GM18909 (cell line): ENCODE measurements around the gene IRAK3.

Source experiments
- ATAC-seq: cut with Tn5 transposase; IDR thresholded peaks from one replicate; pipeline ENCODE4 v1.9.1; 2021; ENCODE audit warnings: mild to moderate bottlenecking; ENCODE audit not compliant: unreplicated experiment, poor library complexity

Gene IRAK3

DNA sequence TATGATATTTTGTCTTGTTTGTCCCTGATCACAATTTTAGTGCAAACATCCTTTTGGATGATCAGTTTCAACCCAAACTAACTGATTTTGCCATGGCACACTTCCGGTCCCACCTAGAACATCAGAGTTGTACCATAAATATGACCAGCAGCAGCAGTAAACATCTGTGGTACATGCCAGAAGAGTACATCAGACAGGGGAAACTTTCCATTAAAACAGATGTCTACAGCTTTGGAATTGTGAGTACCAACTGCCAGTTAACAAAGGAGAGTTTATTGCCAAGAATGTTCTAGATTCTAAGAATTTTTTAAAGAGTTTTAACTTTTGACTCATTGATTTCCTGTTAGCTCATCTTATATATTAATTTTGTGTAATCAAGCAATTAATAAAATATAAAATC is 55.4 kb downstream of the IRAK3 start:
- no peak for ATAC-seq

- no peak for ATAC-seq
Observed at GRCh38 chr12:66247741-66248140, 58.7 kb downstream of the IRAK3 start.

DNA sequence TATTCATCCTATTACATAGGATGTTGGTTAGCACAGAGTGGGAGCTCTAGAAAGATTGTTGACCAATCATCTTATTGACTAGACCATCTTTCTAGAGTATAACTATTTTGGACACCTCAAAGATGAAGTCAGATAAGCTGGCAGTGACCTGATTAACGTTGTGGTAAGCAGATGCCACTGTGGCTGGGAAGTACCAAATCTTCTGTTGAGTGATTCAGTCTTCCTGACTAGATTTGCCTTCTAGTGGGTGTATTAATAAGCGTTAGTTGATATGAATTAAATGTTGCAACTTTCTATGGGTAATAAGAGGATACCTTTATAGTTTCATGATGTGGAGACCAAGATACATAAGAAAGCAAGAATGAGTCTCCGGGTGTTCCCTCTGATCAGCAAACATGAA is 62.0 kb downstream of the IRAK3 start:
- no peak for ATAC-seq

DNA sequence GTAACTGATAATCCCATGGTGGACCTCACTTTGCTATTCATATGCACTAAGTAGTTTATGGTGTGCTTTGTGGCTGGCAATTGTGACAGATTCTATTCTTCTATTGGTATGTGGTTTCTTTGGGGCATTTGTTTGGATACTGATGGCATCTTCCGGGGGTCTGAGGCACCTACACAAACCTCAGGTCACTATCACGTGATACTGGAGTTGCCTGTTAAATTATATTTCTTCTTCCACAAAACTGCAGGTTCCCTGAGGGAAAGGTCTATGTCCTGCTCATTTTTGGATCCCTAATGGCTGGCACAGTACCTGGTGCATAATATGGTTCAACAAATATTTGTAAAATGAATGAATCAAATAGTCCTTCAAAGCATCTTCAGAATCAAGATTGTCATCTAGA is 63.8 kb downstream of the IRAK3 start:
- ATAC-seq, result no peak

- ATAC-seq, result no peak
Observed at GRCh38 chr12:66255737-66256136, 66.7 kb downstream of the IRAK3 start.

- no peak for ATAC-seq
Observed at GRCh38 chr12:66258011-66258410, 69.0 kb downstream of the IRAK3 start.

- ATAC-seq, result no peak
Observed at GRCh38 chr12:66262737-66263136, 73.7 kb downstream of the IRAK3 start.

DNA sequence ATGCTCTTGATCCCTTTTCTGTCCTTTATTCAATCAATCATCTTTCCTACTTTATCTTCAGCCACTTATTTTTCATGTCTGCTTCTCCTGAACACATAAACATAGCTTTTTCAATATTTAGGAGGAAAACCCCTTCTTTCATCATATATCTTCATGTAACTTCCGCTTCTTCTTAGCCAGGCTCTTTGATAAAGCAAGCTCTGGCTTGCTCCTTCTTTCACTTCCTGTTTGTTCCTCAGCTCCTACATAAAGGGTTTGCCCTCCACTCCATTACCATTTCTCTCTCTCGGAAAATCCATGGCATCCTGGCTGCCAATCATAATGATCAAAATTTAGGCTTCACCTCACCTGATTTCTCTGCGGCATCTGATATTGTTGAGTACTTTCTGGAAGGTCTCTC is 79.5 kb downstream of the IRAK3 start:
- ATAC-seq, result no peak

- no peak for ATAC-seq
Observed at GRCh38 chr12:66269142-66269541, 80.1 kb downstream of the IRAK3 start.

- no peak for ATAC-seq
Observed at GRCh38 chr12:66269757-66270383, 80.9 kb downstream of the IRAK3 start.

DNA sequence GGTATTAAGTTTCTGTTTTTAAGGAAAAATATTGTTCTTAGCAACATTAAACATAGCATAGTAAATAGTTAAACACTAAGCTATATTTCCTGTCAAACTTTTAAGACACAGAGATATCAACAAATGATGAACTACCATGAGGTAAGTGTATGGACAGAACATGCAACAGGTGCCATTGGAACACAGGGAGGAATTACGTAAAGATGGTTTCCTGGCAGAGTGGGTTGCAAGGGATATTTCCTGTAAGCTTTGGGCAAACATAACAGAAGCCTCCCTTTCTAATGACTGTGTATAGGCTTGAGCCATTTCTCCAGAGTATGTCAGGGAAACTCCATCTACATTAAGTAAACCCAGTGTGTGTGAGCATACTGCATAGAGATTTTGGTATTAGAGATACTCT is 81.6 kb downstream of the IRAK3 start:
- ATAC-seq, result no peak

- no peak for ATAC-seq
Observed at GRCh38 chr12:66272650-66273049, 83.6 kb downstream of the IRAK3 start.

GRCh38 chr12:66273147-66273546 is 84.1 kb downstream of the IRAK3 start:
- no peak for ATAC-seq

DNA sequence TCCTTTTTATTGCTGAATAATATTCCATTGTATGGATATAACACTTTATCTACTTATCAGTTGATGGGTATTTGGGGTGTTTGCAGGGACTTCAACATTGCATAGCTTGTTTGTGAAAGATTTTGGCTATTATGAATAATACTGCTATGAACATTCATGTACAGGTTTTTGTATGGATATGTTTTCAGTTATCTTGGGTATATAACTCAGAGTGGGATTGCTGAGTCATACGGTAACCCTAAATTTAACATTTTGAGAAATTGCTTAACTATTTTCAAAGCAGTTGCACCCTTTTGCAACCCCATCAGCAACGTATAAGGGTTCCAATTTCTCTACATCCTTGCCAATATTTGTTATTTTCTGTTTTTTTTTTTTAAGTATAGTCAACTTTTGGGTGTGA is 86.0 kb downstream of the IRAK3 start:
- ATAC-seq, result no peak

GRCh38 chr12:66279123-66279712 is 90.2 kb downstream of the IRAK3 start:
- ATAC-seq, result no peak

GRCh38 chr12:66280561-66280960 is 91.5 kb downstream of the IRAK3 start:
- ATAC-seq, result no peak

DNA sequence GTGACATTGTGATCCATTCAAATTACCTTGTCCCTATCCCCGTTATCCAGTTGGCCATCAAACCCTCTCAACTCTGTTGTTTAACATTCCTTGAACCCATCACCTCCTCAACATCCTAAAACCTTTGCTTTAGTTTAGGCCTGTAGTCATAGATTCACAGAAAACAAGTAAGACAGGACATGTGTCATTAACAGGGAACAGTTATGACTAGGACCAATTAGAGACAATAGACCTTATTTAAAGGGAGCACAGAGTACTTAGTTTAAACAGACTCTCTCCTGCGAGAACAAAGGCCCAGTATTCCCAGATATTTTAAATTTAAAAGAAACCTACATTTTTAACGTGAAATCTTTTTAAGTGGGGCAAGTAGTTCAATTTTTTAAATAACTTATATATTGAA is 93.2 kb downstream of the IRAK3 start:
- no peak for ATAC-seq

DNA sequence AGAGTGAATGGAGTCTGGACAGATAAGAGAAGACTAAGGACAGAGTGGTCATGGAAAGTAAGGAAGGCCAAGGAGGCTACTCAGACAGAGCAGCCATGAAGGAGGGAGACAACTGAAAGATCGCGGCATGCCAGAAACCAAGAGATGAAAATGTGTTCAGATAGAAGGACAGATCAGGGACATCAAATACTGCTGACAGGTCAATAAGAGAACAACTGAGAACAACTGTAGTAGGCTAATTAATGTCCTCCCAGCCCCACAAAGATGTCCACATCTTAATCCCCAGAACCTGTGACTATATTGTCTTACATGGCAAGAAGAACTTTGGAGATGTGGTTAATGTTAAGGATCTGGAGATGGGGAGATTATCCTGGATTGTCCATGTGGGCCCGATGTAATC is 98.3 kb downstream of the IRAK3 start:
- no peak for ATAC-seq

DNA sequence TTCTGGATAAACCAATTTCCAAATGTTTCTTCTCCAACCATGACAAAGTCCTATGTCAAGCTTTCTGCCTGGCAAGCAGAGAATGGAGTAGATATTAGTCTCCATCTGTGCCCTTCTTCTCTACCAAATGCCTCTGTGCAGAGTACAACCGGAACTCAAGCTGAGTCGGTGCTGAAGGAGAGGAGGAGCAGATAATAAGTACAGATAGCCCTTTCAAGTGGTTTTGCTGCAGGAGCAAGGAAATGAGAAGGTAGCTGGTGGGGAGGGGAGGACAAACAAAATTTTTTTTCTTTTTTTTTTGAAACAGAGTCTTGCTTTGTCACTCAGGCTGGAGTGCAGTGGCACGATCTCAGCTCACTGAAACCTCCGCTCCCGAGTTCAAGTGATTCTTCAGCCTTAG is 99.1 kb downstream of the IRAK3 start:
- no peak for ATAC-seq

DNA sequence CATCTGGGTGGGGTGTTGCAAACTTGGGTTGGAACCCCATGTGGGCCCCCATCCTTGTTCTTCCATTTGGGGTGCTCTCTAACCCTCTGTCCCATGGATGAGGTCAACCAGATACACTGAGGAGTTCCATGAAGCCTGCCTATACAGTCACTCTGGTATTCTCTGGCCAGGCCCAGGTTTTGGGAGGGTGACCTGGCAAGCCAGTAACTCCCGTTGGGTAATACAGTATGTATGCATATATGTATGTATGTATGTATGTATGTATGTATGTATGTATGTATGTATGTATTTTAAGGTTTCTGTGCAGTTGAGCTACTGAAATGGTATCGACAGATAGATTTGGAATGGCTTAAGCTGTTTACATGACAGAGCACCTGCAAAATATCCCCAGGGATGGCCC is 100.5 kb downstream of the IRAK3 start:
- ATAC-seq, result no peak

GRCh38 chr12:66290716-66291200 is 101.7 kb downstream of the IRAK3 start:
- no peak for ATAC-seq

GRCh38 chr12:66296176-66296683 is 107.2 kb downstream of the IRAK3 start:
- no peak for ATAC-seq
